ENCODE data around the gene ITLN2.
"Not testable (repeated sequence)": the region's sequence is repeated elsewhere in the genome, so short reads cannot be mapped to it uniquely, and the experiment has no call there.

The ITLN2 gene

GRCh38 chr1:160954158-160955104 lies at the start of gene ITLN2:
TSS of gene ITLN2 (minus strand) at chr1:160954809. CDS start at chr1:160954741, 68 bp downstream.
- peak; percentile 23 for DNase-seq (ENCODE audit: low spot score)

- no peak for DNase-seq (ENCODE audit: low spot score)
Measured at GRCh38 chr1:161001525-161001924, 46.9 kb upstream of the ITLN2 start.

- DNase-seq (ENCODE audit: low spot score), result no peak
Measured at GRCh38 chr1:161000736-161001480, 46.3 kb upstream of the ITLN2 start.

- no peak for DNase-seq (ENCODE audit: low spot score)
Measured at GRCh38 chr1:160999376-160999775, 44.8 kb upstream of the ITLN2 start.

GRCh38 chr1:160997323-160998038 lies 42.9 kb upstream of the ITLN2 start:
- peak; percentile 60 for DNase-seq (ENCODE audit: low spot score)

GRCh38 chr1:160996178-160996577 lies 41.6 kb upstream of the ITLN2 start:
- DNase-seq (ENCODE audit: low spot score), result peak; percentile 99

GRCh38 chr1:160993544-160994193 lies 39.1 kb upstream of the ITLN2 start:
- peak; percentile 56 for DNase-seq (ENCODE audit: low spot score)

- DNase-seq (ENCODE audit: low spot score), result not testable (repeated sequence)
Measured at GRCh38 chr1:160992036-160992435, 37.4 kb upstream of the ITLN2 start.

GRCh38 chr1:160987359-160988050 lies 32.9 kb upstream of the ITLN2 start:
- no peak for DNase-seq (ENCODE audit: low spot score)

GRCh38 chr1:160985723-160986122 lies 31.1 kb upstream of the ITLN2 start:
- DNase-seq (ENCODE audit: low spot score), result no peak

GRCh38 chr1:160981584-160982411 lies 27.2 kb upstream of the ITLN2 start:
- no peak for DNase-seq (ENCODE audit: low spot score)

GRCh38 chr1:160979286-160979685 lies 24.7 kb upstream of the ITLN2 start:
- DNase-seq (ENCODE audit: low spot score), result no peak

GRCh38 chr1:160978510-160978927 lies 23.9 kb upstream of the ITLN2 start:
- DNase-seq (ENCODE audit: low spot score), result no peak

- no peak for DNase-seq (ENCODE audit: low spot score)
Measured at GRCh38 chr1:160975026-160975425, 20.4 kb upstream of the ITLN2 start.

- no peak for DNase-seq (ENCODE audit: low spot score)
Measured at GRCh38 chr1:160973491-160973890, 18.9 kb upstream of the ITLN2 start.

- DNase-seq (ENCODE audit: low spot score), result no peak
Measured at GRCh38 chr1:160972939-160973338, 18.3 kb upstream of the ITLN2 start.

GRCh38 chr1:160971618-160972056 lies 17.0 kb upstream of the ITLN2 start:
- no peak for DNase-seq (ENCODE audit: low spot score)

- no peak for DNase-seq (ENCODE audit: low spot score)
Measured at GRCh38 chr1:160963521-160963920, 8.9 kb upstream of the ITLN2 start.

- no peak for DNase-seq (ENCODE audit: low spot score)
Measured at GRCh38 chr1:160961419-160961818, 6.8 kb upstream of the ITLN2 start.

- no peak for DNase-seq (ENCODE audit: low spot score)
Measured at GRCh38 chr1:160956966-160957365, 2.4 kb upstream of the ITLN2 start.

Measured in kidney capillary endothelial cell (primary cell).